GM13977 (cell line): ENCODE results near the gene RASSF5.

Experiments
- DNase-seq: peaks from one replicate; pipeline ENCODE4 v3.0.0; 2012; ENCODE audit warnings: low spot score
- CTCF ChIP-seq: IDR thresholded peaks from 2 replicates; pipeline ENCODE4 v1.5.1; 2012; ENCODE audit warnings: mild to moderate bottlenecking, control low read depth; ENCODE audit not compliant: insufficient read depth; ENCODE audit errors: extremely low read depth, missing control alignments
- in situ Hi-C: fragments of 300-500 bp; cut with MboI; formaldehyde crosslinking; loops from one replicate; pipeline ENCODE4 v1.12.0; 2022; ENCODE audit warnings: low sequenced_read_pairs, low pct_unique_long_range_greater_than_20kb, mixed read lengths, inconsistent platforms; ENCODE audit not compliant: unreplicated experiment

Gene RASSF5

GRCh38 chr1:206591226-206591625 is 83.9 kb downstream of the RASSF5 start:
- DNase-seq, result no peak
- TF ChIP-seq CTCF, result no peak
- in situ Hi-C loops, result loop anchor here (5.0 kb wide), 1 partner anchor 104 kb away; no protein-coding TSS in a partner anchor

DNA sequence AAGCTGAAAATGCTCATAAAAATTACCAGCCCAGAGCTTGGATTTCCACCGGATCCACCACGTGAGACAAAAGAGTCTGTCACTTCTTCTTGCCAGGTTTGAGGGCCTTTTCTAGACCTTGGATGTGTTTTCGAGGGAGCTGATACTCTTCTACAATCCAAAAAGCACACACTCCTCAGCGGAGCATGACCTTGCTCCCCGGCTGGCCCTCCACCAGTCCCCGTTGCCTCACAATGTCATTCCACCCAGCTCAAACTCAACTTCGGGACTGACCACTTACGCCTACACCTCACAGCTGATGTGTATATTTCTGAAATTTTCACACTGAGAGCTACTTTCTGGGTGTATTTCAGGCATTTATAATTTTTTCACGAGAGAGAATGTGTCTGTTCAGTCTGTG is 84.4 kb downstream of the RASSF5 start:
- in situ Hi-C loops, result loop anchor here (5.0 kb wide), 1 partner anchor 104 kb away; no protein-coding TSS in a partner anchor
- no peak for TF ChIP-seq CTCF

DNA sequence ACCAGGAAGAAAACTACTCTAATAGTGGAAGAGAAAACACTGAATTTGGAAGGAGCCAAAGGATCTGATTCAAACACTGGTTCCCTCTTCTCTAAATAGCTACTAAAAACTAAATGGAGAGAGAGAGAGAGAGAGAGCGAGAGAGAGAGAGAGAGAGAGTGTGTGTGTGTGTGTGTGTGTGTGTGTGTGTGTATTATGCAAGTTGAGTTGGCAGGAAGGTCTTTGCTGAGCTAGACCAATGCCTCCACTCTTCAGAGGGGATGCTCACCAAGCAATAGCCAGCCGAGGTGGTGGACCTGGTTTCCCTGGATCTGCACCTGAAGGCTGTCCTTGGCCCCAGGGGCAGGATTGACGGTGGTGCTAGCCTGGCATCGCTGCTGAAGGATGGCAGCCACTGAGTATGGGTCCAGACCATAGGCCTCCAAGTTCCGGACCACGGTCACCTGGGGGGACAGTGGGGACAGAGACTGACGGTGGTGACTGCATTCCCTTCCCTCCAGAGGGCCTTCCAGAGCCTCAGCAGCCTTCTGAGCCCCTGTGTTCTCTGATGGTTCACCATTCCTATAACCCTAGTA is 86.1 kb downstream of the RASSF5 start:
- DNase-seq, result no peak
- no peak for TF ChIP-seq CTCF
- in situ Hi-C loops, result loop anchor here (5.0 kb wide), 1 partner anchor 106 kb away; no protein-coding TSS in a partner anchor

More for the DNA sequence above, 84.4 kb downstream of the RASSF5 start:
- no peak for DNase-seq

DNA sequence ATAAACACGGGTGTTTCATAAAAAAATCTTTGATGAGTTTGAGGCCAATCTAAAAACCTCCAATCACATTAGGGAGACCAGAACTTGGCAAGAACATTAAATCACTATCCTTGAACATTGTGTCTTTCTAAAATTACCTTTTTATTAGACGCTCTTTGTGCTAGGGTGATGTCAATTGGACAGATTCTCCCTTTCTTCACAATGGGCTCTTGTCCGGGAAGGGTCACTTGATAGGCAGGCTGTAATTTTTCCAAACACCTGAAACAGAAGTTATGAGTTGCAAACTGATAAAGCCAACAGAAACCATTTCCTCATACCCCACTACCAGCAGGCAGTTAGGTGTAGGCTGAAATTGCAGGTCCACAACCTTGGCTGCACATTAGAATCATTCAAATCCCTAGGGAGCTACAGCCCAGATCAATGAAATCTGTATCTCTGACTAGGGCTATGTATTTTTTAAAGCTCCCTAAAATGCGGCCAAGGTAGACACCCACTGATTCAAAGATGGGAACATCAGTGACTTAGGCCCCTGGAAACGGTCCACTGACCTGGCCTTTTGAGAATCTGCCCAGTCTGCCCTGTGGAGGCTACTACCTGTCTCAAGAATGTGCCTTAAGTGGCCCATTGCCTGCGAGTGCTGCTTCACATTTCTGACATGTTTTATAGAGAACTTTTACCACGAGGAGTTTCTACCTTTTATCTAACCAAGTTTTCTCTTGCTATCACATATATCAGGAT is 88.4 kb downstream of the RASSF5 start:
- TF ChIP-seq CTCF, result no peak
- in situ Hi-C loops, result no loop called here
- DNase-seq, result no peak

DNA sequence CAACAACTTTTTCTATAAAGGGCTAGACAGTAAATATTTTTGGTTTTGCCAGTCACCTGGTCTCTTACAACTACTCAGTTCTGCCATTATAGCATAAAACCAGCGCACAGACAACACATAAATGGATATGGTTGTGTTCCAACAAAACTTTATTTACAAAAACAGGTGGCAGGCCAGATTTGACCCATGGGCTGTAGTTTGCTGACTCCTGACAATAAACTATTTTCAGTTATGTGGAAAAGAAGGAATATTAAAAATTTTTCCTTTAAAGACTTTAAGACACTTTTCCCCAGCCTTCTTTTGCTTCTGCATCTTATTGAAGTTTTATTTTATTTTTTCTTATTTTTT is 89.0 kb downstream of the RASSF5 start:
- no peak for DNase-seq
- in situ Hi-C loops, result no loop called here
- no peak for TF ChIP-seq CTCF

DNA sequence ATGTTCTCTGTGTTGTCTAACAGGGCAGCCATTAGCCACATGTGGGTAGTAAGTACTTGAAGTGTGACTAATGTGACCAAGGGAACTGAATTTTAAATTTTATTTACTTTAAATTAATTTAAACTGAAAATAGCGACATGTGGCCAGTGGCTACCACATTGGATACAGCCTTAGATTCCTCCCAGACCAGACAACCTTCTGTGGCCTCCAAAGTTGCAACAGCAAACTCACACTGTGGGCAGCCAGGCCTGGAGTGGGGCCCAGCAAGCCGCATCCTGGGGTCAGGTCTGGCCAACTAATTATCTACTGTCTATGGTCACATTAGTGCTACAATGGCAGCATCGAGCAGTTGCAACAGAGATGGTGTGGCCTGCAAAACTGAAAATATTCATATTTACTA is 93.2 kb downstream of the RASSF5 start:
- no peak for DNase-seq
- no peak for TF ChIP-seq CTCF
- in situ Hi-C loops, result no loop called here
